ENCODE measurements around the gene CCDC187.

Gene CCDC187

DNA sequence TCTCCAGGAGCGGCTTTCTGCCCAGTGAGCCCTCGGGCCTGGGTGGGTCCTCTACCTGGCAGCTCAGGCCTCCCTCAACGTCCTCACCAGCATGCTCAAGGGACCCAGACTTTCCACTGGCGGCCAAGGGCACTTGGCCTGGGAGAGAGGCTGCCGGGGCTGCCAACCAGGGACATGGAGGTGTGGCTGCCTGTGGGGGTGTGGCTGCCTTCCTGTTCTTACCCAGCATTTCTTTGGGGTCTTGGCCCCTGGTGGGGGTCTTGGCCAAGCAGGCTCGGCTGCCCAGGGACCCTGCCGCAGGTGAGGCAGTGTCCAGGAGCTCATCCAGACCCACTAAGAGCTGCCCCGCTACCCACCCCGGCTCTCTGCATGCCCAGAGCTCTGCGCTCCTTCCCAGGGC, 51.0 kb downstream of the CCDC187 start:
- H3K79me2 ChIP-seq (ENCODE audit: insufficient read depth, low read length): no peaks in the 10 kb centered on the region
- no peak overlapping the region for H2AFZ ChIP-seq (ENCODE audit: low read depth, low read length)
- H3K27me3 ChIP-seq (ENCODE audit: insufficient read depth, low read length, poor library complexity): no peaks in the 10 kb centered on the region
- TF ChIP-seq EZH2 (IDR thresholded peaks at IDR 0.05; ENCODE audit: borderline replicate concordance, low read depth, low read length, severe bottlenecking): no peak
- TF ChIP-seq, protein P1, sequence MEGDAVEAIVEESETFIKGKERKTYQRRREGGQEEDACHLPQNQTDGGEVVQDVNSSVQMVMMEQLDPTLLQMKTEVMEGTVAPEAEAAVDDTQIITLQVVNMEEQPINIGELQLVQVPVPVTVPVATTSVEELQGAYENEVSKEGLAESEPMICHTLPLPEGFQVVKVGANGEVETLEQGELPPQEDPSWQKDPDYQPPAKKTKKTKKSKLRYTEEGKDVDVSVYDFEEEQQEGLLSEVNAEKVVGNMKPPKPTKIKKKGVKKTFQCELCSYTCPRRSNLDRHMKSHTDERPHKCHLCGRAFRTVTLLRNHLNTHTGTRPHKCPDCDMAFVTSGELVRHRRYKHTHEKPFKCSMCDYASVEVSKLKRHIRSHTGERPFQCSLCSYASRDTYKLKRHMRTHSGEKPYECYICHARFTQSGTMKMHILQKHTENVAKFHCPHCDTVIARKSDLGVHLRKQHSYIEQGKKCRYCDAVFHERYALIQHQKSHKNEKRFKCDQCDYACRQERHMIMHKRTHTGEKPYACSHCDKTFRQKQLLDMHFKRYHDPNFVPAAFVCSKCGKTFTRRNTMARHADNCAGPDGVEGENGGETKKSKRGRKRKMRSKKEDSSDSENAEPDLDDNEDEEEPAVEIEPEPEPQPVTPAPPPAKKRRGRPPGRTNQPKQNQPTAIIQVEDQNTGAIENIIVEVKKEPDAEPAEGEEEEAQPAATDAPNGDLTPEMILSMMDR (IDR thresholded peaks at IDR 0.05; ENCODE audit: borderline replicate concordance, extremely low read depth, low read length, poor library complexity, severe bottlenecking): no peak
- no peak overlapping the region for H3K27ac ChIP-seq (ENCODE audit: low read length)
- no peaks in the 10 kb centered on the region for H3K4me1 ChIP-seq (ENCODE audit: insufficient read depth, low read length)
- H3K36me3 ChIP-seq (ENCODE audit: insufficient read depth, low read length): no peaks in the 10 kb centered on the region
- no peak overlapping the region for H3K4me2 ChIP-seq (ENCODE audit: insufficient read depth, low read length)
- H3K9me3 ChIP-seq (ENCODE audit: insufficient read depth, low read length, severe bottlenecking): no peaks in the 10 kb centered on the region
- ATAC-seq (ENCODE audit: insufficient read depth, low read depth) (no peak), DNase-seq (no peak)
- no peak overlapping the region for H3K4me3 ChIP-seq (ENCODE audit: low read depth in 1 of 2, low read length in 2 of 2)
- H4K20me1 ChIP-seq (ENCODE audit: insufficient read depth, low read length): no peaks in the 10 kb centered on the region
- H3K9ac ChIP-seq (ENCODE audit: low read depth, low read length): no peak overlapping the region

DNA sequence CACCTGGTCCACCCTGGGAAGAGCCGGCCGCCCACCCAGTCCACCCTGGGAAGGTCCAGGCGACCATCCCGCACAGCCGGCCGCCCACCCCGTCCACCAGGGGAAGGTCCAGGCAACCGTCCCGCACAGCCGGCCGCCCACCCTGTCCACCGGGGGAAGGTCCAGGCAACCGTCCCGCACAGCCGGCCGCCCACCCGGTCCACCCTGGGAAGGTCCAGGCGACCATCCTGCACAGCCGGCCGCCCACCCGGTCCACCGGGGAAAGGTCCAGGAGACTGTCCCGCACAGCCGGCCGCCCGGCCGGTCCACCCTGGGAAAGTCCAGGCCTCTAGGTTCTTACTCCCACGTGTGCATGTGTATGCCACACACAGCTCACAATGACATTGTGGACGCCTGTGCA, 51.6 kb downstream of the CCDC187 start:
- Histone ChIP-seq H3K27ac (ENCODE audit: low read length) (no peak overlapping the region), H4K20me1 (ENCODE audit: insufficient read depth, low read length) (no peaks in the 10 kb centered on the region), H3K79me2 (ENCODE audit: insufficient read depth, low read length) (no peaks in the 10 kb centered on the region), H3K9me3 (ENCODE audit: insufficient read depth, low read length, severe bottlenecking) (no peaks in the 10 kb centered on the region), H3K9ac (ENCODE audit: low read depth, low read length) (no peak overlapping the region), H3K36me3 (ENCODE audit: insufficient read depth, low read length) (no peaks in the 10 kb centered on the region), H3K4me1 (ENCODE audit: insufficient read depth, low read length) (no peaks in the 10 kb centered on the region), H2AFZ (ENCODE audit: low read depth, low read length) (no peak overlapping the region), H3K27me3 (ENCODE audit: insufficient read depth, low read length, poor library complexity) (no peaks in the 10 kb centered on the region), H3K4me3 (ENCODE audit: low read depth in 1 of 2, low read length in 2 of 2) (no peak overlapping the region), H3K4me2 (ENCODE audit: insufficient read depth, low read length) (no peak overlapping the region)
- ATAC-seq (ENCODE audit: insufficient read depth, low read depth): no peak
- TF ChIP-seq, protein P1 (IDR thresholded peaks at IDR 0.05; ENCODE audit: borderline replicate concordance, extremely low read depth, low read length, poor library complexity, severe bottlenecking): no peak
- TF ChIP-seq EZH2 (IDR thresholded peaks at IDR 0.05; ENCODE audit: borderline replicate concordance, low read depth, low read length, severe bottlenecking): no peak
- no peak for DNase-seq

DNA sequence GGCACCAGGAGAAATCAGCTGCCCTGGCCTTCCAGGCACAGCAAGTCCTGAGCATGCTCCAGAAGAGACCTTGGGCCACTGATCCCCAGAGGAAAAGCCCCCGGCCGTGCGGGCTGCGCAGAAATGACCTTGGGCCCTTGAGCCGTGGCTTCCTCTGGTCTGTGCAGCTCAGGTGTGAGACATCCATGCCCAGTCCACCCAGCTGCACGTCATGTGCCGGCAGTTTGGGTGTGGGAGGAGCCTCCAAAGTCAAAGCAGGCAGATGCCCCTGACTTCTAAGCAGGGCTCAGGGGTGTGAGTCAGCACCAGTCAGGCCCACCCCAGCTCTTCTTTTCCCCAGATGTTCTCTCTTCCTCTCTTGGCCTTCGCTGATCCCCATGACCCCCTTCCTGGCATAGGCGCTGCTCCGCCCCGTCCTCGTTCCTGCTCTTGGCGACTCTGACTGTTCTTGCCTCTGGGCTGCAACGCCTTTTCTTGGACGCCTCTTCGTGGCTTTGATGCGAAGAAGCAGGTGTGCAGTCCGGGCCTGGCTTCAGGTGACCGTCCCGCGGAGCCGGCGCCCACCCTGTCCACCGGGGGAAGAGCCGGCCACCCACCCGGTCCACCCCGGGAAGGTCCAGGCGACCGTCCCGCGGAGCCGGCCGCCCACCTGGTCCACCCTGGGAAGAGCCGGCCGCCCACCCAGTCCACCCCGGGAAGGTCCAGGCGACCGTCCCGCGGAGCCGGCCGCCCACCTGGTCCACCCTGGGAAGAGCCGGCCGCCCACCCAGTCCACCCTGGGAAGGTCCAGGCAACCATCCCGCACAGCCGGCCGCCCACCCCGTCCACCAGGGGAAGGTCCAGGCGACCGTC, 52.4 kb downstream of the CCDC187 start:
- no peak overlapping the region for H2AFZ ChIP-seq (ENCODE audit: low read depth, low read length)
- no peaks in the 10 kb centered on the region for H4K20me1 ChIP-seq (ENCODE audit: insufficient read depth, low read length)
- no peaks in the 10 kb centered on the region for H3K9me3 ChIP-seq (ENCODE audit: insufficient read depth, low read length, severe bottlenecking)
- TF ChIP-seq, protein P1 (IDR thresholded peaks at IDR 0.05; ENCODE audit: borderline replicate concordance, extremely low read depth, low read length, poor library complexity, severe bottlenecking): no peak
- no peak overlapping the region for H3K4me3 ChIP-seq (ENCODE audit: low read depth in 1 of 2, low read length in 2 of 2)
- H3K9ac ChIP-seq (ENCODE audit: low read depth, low read length): no peak overlapping the region
- H3K36me3 ChIP-seq (ENCODE audit: insufficient read depth, low read length): no peaks in the 10 kb centered on the region
- ATAC-seq (ENCODE audit: insufficient read depth, low read depth): 0 out of 3 replicates have a peak, but pooled peaks have one; percentile 19
- H3K27ac ChIP-seq (ENCODE audit: low read length): no peak overlapping the region
- no peak for DNase-seq
- H3K27me3 ChIP-seq (ENCODE audit: insufficient read depth, low read length, poor library complexity): no peaks in the 10 kb centered on the region
- no peaks in the 10 kb centered on the region for H3K4me1 ChIP-seq (ENCODE audit: insufficient read depth, low read length)
- no peaks in the 10 kb centered on the region for H3K79me2 ChIP-seq (ENCODE audit: insufficient read depth, low read length)
- no peak overlapping the region for H3K4me2 ChIP-seq (ENCODE audit: insufficient read depth, low read length)
